GM19395 (cell line): ENCODE measurements around the gene ALDH3B1.

Source experiments
- ATAC-seq: cut with Tn5 transposase; IDR thresholded peaks from one replicate; pipeline ENCODE4 v1.9.1; 2021; ENCODE audit warnings: mild to moderate bottlenecking, moderate library complexity; ENCODE audit not compliant: unreplicated experiment

ALDH3B1 gene

GRCh38 chr11:67997475-67997921, 12.6 kb upstream of the ALDH3B1 start:
- ATAC-seq = no peak

DNA sequence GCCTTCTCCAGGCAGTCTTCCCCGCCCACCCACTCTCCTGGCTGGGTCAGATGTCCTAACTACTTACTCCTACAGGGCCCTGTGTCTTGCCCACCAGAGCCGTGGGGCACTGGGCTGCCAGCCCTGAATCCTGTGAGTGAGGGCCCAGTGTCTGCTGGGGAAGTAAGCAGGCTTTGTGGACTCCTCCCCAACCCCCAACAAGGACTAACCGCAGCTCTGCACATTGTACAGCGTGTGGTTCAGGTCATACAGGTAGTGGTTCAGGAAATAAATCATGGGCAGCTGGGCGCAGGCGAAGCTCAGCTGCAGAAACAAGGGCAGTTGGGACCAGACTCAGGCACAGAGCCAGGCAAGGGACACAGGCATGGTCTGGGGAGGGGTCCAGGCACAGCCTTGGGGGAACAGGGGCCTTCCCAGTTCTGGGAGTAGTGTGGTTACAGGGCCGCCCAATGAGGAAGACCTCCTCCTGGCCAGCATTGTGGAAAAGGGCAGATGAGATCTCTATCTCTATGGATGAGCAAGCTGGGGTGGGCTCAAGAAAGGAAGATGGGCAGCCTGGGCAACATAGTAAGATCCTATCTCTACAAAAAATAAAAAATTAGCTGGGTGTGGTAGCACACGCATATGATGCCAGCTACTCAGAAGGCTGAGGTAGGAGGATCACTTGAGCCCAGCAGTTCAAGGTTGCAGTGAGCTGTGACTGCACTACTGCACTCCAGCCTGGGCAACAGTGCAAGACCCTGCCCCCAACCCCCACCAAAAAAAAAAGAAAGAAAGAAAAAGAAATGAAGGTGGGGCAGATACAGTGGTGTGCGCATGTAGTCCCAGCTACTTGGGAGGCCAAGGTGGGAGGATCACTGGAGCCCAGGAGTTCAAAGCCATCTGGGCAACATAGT, 11.7 kb upstream of the ALDH3B1 start:
- no peak for ATAC-seq

DNA sequence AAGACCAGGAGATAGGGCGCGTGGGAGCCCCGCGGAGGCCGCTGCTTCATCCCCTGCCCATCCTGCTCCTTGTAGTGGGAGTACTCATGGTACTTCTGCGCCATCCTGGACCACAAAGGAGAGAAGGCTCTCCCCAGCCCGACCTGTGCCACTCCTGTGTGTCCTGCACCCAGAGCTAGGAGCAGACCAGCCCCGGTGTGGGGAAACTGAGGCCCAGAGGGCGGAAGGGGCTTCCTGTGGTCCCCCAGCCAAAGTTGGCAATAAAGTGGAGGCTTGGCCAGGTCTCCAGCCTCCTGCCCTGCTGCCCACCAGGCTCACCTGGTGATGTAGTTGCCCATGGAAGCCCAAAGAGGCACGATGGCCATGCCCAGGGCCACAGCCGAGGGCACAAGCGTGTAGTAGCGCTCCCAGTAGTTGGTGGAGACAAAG, 10.9 kb upstream of the ALDH3B1 start:
- ATAC-seq = no peak

GRCh38 chr11:67999704-68000103, 10.4 kb upstream of the ALDH3B1 start:
- ATAC-seq = no peak

GRCh38 chr11:68002575-68002937, 7.6 kb upstream of the ALDH3B1 start:
- ATAC-seq = peak; percentile 28

DNA sequence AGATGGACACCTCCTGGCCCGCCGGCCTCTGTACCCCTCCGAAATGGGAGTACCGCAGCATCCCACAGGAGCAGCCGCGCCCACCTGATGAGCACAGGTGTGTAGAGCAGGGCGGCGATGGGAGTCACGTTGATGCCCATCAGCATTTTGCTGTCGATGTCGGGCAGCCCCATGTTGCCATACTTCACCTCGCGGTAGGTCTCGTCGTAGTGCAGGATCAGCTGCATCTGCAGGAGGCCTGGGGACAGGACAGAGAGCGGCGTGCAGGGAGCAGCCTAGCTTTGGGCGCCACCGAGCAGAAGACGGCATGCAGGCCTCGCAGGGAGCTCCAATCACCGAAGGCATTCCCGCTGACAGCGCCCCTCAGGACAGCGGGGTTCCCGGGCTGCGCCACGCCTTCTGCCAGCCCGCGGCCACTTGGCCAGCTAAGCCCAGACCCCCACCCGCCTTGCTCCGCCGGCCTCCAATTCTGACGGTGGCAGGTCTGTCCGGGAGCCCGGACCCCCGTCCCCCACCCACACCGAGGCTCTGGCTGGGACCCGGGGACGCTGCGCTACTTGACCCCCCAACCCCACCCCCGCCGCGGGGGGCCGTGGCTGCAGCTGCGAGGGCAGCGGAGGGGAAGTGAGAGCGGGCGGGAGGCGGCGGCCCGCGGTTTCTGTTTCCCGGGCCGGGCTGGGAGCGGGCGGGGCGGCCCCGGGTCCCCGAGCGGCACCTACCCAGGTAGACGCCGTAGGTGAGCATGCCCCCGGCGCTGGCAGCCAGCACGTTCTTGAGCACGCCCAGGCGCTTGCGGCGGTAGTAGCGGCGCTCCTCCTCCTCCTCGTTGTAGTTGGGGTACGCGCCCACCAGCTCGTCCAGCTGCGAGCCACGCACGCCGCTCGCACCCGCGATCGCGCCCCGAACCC, 6.9 kb upstream of the ALDH3B1 start:
- ATAC-seq = peak; percentile 44

DNA sequence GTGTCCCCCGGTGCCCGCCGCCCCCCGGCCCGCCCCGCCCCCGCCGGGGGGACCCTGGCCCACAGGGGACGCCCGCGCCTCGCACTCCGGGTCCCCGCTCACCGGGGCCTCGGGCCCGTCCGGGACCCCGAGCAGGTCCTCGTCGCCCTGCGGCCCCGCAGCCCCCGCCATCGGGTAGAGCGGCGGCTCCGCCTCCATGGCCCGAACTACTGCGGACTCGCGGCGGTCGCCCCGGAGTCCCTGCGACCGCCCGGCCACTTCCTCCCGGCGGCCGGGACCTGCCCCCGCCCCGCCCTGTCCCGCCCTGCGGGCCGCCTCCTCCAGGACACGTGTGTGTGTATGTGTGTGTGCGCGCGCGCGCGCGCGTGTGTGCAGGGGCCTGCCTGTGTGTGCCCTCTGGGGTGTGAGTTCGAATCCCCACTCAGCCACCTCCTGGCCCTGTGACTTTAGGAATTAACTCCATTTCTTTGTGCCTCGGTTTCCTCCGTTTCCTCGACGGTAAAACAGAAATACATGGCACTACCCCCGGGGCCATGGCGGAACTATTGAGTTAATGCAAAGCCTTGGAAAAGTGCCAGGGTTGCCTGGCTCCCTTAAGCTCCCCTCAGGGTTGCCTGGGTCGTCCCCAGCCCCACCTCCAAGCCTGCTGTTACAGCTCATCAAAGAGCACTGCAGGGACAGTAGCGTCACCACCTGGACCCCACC, 6.1 kb upstream of the ALDH3B1 start, which contains the start of gene UNC93B1:
Gene UNC93B1 (minus strand): TSS at position 252 of the 705 bp plus-strand sequence. CDS start 54 bp downstream, at position 198.
- ATAC-seq = peak; percentile 53

DNA sequence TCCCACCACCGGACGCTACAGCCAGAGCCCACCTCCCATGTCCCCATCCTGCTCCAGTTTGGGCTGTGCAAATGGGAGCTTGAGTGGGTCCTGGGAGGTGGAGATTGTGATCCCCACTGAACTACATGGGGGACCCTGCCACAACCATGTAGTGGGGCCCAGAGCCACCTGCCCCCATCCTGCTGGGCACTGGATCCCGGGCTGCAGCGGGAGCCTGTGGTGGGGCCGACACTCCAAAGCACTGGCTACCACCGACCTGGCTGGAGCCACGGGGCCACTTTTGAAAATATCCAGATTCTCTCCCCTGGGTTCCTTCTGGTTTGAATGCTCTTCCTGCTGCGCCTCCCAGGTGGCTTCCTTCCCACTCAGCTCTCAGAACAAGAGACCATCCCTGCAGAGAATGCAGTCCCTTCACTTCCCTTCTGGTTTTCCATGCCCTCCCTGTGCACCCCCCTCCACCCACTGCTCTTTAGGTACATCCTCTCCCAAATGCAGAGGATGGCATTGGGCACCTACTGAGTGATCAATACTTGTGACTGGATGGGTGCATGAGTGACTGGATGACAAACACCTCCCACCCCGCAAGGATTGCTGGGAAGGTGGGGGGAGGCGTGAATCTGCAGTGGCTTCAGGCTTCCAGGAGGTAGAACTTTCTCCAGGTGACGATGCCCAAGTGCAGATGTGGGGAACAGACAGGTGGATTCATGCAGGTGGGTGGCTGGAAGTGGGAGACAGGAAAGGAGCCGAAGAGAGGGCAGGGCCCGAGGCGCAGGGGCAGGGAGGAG, 5.4 kb upstream of the ALDH3B1 start:
- no peak for ATAC-seq

GRCh38 chr11:68006606-68007166, 3.4 kb upstream of the ALDH3B1 start:
- ATAC-seq = no peak

GRCh38 chr11:68007498-68008380, 2.4 kb upstream of the ALDH3B1 start:
- ATAC-seq = no peak

- no peak for ATAC-seq
Measured at GRCh38 chr11:68008381-68009337, 1.5 kb upstream of the ALDH3B1 start.

DNA sequence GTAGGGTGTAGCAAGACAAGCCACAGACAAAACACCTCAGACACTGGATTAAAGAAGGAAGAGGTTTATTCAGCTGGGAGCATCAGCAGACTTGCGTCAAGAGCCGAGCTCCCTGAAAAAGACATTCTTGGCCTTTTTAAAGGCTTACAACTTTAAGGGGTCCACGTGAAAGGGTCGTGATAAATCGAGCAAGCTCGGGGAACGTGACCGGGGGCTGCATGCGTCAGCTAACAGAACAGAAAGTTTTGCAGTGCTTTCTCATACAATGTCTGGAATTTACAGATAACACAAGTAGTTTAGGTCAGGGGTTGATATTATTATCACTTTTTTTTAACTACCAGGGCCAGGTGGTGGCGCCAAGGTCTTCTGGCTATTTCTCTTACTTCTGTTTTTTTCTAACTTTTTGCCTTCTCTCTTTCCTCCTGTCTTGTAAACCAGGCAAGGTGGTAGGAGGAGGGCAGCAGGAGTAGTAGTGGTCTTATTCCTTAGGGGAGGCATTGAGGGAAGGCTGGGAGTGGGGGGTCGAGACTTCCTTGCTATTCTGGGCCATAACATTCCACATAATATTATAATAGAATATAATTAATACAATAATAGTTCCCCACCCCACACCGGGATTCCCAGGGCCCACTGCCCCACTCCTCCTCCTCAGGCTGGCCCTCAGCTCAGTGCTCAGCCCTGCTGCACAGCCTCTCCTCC, 587 bp upstream of the ALDH3B1 start:
- no peak for ATAC-seq

DNA sequence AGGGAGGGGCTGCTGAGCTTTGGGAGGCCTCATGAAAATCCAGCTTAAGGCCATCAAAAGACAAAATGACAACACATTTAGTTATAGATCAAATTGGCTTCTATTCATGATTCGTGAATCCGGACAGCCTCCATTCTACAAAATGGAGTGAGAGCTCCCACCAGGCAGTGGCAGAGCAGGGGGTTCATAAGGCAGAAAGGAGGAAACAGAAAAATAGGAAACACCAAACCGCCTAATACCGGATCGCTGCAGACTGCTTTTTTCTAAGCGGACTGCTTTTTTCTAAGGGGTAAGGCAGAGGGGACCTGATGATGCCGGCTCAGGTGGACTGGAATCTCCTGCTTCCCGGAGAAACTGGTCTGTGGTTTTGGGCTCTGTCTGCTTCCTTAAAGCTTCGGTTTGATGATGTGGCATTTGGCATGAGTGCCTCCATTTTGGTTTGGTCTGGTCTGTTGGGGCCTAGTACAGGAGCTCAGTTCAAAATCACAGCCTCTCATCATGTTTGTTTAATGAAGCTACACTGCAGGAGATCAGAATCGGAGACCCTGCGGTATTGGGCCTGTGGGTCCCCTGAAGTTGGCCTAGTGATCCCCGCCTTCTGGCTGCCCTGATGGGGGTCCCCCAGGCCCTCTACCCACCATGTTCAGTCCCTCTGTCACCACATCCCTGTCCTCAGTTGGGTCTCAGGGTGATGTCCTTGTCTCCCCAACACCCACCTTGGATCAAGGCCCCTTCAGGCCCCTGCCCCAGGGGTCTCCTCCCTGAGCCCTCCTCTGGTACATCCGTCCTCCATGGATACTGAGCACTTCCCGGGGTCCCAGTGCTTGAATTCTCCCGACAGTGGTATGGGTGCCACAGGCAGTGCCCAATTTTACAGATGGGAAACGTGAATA, 1.2 kb downstream of the ALDH3B1 start:
- ATAC-seq = no peak

DNA sequence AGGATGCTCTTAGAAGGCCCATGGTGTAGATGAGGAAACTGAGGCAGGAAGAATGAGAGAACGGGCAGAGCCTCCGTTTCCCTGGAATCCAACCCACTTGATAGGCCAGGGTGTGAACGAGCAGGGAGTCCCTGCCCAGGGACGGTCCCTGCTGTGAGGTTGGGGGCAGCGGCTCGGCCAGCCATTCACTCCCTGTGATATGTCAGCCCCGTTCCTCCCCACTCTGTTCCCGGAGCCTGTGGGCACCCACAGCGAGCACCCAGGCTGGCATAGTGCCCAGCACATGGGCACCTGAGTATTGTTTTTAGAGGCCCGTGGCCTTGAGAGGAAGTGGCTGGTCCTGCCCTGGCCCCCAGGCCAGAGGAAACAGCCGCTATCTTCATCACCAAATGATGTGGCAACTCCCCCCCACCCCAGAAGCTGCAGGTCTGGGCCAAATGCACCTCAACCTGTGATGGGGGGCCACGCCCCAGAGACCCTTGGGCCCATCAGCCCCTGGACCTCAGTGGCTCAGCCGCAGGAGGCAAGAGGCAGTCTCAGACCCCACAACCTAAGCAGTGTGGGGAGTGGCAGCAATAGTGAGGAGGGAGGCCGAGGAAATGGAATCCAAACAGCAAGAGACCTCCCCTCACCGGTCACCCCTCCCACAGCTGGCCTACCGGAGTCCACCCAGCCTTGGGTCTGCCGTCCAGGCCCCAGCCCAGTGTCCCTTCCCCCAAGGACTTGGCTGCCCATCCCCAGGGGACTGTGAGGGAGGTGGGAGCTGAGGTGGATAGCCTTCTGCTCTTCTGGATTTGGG, 2.1 kb downstream of the ALDH3B1 start:
- no peak for ATAC-seq
